ENCODE data around the gene DYRK3.

Gene DYRK3

DNA sequence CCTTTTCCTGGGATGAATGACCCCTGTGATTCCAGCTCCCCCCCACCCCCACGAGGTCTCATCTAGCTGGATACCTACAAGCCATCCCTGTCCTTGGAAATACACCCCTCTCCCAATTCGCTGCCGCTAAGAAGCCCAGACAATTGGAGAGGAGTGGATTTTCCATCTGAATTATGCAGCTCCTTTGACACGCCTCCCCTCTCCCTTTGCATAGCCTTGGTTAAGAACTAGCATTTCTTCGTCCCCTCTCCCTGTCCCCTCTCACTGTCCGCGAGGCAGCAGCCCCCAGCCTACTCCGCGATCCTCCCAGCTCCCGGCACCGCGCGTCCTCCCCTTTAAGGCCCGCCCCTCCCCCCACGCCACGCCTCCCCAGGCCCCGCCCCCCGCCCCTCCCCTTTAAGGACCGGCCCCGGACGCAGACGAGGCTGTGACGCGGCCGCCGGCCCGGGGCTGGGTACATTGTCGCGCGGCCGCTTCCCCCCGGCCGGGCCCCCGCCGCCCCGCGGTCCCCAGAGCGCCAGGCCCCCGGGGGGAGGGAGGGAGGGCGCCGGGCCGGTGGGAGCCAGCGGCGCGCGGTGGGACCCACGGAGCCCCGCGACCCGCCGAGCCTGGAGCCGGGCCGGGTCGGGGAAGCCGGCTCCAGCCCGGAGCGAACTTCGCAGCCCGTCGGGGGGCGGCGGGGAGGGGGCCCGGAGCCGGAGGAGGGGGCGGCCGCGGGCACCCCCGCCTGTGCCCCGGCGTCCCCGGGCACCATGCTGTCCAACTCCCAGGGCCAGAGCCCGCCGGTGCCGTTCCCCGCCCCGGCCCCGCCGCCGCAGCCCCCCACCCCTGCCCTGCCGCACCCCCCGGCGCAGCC lies 49.4 kb downstream of the DYRK3 start, which contains the start of gene MAPKAPK2:
Gene MAPKAPK2 (plus strand): TSS at position 428 of the 856 bp plus-strand sequence. CDS start 325 bp downstream, at position 753.
- DNase-seq: peak; percentile 57

DNA sequence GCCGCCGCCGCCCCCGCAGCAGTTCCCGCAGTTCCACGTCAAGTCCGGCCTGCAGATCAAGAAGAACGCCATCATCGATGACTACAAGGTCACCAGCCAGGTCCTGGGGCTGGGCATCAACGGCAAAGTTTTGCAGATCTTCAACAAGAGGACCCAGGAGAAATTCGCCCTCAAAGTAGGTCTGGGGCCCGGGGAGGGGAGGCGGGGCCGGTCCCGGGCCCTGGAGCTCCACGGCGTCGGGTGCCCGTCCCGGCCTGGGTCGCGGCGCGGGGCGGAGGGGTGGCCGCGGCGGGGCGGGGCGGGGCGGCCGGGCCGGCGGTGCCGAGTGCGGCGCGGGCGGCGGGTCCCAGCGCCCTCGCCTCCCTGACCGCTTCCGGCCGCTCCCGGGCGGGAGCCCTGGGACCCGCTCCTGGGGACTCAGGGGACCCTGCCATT lies 50.0 kb downstream of the DYRK3 start:
- DNase-seq: no peak

DNA sequence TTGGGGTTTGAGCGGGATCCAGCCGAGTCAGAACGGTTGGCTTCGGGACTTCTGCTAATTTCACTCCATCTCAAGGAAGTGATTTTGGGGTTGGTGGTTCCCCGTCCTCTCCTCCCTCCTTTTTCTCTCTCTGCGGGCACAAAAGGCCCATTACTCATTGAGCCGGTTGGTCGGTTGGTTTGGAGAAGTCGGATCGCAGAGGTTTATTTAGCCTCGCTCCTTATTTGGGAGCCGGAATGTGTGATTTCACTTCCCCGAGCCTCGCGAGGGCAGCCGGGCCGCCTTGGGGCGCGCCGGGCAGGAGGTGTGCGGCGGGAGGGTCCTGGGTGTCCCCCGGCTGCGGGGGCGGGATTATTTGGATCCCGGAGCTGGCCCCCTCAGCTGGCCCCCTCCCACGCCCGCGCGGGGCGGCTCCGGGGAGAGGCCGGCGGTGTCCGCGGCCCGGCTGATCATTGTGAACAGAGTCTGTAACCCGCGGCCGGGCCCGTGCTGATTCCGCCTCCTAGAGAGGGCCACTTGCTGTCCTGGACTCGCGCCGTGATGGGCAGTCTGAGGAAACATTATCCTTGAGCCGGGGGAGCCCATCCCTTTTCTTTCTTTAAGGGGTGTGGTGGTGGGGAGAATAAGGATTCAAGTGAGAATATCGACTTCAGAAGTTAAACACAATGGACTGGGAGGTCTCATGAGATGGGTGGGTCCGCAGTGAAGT lies 50.6 kb downstream of the DYRK3 start:
- DNase-seq: peak; percentile 48

GRCh38 chr1:206686478-206687249 lies 51.3 kb downstream of the DYRK3 start:
- DNase-seq: no peak

DNA sequence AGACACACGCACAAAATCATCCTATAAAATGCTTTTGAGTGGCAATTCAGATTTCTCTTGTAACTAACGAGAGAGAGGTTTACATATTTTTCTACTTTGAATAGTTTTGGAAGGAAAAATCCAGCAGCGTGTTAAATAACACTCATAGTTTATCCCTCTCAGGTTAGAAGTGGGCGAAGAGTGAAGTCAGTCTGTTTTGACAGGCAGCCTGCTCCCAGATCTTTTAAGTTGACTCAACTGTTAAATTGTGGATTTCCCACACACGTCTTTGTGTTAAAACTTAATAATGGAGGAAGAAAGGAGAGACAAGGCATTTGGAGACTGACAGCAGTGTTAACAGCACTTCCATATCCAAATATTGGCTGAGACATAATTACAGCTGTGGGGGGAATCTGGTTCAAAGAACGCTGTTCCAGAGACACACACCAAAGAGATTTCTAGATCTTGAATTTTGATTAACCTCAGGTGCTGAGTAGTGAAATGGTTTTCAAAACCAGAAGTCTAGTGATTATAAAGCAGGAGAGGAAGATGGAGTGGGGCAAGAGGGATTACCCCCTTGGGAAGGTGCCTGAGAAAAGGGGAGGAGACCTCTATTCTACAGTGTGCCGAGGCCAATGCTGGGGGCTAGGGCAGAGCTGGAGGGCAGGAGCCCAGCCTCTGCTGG lies 52.0 kb downstream of the DYRK3 start:
- no peak for DNase-seq

- DNase-seq: no peak
Measured at GRCh38 chr1:206687915-206688442, 52.6 kb downstream of the DYRK3 start.

DNA sequence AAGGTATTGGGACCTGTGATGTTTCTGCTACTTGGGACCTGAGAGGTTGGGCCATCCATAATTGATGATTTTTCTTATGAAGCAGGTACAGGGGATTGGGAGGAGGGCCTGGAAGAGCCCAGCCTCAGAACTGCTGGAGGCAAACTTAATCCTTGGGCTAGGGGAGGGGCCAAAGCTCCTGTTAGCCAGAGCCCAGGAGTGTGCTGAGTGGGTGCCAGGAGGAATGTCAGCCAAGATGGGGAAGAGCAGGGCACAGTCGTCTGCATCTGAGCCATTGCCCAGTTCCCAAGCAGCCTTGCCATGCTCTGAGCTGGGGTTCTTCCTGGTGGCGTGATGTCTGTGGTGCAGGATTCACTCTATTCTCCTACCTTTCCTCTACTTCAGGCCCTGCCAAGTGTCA lies 55.2 kb downstream of the DYRK3 start:
- no peak for DNase-seq

- no peak for DNase-seq
Measured at GRCh38 chr1:206691604-206692003, 56.3 kb downstream of the DYRK3 start.

- DNase-seq: peak; percentile 25
Measured at GRCh38 chr1:206693029-206693428, 57.7 kb downstream of the DYRK3 start.

DNA sequence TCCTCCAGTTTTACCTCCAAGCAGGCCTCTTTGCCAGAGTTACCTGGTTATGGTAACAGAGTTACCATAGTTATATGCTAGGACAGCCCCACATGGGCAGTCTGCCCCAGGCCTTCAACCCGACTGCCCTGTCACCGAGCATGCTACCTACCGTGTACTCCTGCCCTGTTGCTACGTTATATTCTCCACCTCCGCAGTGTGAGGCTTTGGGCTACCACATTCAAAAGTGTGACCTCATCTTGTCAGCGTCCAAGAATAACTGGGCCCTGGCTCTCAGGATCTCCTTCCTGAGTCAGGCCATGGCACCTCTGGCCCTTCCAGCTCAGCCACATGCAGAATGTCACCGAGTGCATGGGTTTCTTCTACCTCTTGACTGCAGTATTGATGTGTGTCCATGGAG lies 58.3 kb downstream of the DYRK3 start:
- DNase-seq: no peak

DNA sequence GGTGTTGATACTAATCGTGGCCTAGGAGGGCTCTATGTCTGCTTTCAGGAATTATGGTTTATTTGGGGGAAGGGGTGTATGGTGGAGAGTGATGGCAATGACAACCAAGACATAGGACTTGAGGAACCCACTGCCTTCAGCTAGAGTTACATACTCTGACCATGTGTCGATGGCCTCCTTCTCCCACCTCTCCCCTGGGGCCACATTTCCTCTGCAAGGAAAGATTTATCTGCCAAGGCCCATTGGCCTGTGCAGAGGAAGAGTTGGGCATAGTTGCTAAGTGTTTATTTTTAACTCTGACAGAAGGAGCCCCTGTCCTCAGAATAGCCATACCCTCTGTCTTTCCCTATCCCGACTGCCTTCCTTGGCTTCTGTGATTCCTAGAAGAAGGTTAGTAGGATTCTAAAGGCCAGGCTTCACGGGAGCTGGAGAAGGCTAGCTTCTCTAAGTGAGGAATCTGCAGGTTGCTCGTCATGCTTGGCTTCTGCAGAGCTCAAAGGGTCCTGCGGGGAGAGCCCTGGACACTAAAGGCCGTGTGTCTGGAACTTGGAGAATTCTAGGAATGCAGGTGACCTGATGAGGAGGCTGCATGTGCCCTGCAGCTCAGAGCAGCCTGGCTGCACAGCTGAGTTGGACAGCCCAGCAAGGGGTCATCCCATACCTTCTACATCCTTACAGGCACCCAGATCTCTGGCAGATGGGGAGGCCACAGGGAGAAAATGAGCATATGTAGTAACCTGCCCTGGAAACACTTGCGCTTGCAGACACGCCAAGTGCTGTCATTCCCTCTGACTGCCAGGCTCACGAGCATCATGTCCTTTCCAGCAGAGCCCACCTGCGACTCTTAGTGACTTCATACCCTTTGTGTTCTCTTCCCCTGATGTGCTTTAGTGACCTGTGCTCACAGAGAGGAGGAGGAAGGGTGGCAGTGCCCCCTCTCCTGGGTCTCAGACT lies 59.1 kb downstream of the DYRK3 start:
- no peak for DNase-seq

DNA sequence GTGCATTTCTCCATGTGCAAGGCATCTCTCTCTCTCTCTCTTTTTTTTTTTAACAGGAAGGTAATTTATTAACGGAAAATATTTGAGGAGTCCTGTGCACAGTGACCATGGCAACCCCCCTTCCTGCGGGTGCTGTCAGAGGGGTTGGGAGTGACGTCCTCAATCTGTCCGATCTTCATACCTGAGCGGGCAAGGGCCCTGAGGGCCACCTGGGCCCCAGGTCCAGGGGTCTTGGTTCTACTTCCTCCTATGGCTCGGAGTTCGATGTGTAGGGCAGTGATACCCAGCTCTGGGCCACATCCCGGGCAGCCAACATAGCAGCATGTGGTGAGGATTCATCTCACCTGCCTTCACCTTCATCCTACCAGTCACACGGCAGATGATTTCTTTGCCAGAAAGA lies 60.4 kb downstream of the DYRK3 start:
- no peak for DNase-seq

DNA sequence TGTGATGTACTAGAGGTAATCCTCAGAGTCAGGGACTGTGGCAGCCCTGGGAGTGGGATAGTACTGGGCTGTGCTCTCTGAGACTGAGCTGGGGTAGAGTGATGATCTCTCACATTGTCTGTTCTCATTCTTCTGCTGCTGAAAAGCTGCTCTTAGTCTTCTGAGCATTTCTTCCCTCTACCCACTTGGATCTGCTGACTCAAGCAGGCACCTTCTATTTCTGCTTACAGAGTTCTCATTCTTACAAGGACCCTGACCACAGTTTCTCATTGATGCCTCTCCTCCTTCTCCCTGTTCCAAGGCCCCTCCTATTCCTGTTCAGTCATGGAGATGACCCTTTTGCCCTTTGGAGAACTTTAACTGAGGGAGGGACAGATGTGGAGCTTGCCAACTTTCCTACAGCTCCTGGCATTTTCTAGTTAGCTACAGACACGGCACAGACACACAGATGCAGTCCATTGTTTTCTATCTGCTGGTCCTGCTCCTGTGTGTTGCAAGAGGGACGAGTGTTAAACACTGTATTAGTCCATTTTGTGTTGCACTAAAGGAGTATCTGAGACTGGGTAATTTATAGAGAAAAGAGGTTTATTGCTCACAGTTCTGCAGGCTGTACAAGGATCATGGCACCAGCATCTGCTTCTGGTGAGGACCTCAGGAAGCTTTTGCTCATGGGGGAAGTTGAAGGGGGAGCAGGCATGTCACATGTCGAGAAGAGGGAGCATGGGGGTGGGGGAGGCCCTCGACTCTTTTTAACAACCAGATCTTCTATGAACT lies 61.7 kb downstream of the DYRK3 start:
- DNase-seq: no peak

DNA sequence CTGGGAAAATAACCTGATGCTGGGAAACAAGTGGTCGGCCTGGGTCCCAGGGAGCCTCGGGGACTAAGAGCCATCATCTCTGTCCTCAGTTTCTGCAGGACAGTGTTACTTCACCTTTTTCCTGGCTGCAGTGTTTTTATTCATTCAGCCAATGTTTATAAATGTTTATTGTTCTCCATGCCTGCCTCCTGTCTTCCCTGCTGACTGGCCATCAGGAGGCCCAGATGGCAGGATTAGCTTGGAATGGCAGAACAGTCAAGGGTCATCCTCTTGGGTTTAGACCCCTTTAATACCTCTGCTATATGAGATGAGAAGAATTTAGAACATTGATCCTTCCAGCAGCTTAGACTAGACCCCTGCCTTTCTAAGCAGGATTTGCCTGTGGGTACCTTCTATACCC lies 62.7 kb downstream of the DYRK3 start:
- no peak for DNase-seq
